Measurements from ENCODE around the gene DNAJC3. TPM values are rescaled to one million over a fixed set of nuclear protein-coding genes. Genes with fewer than 3 reads are reported as not detected.
"Not testable (repeated sequence)": the region's sequence is repeated elsewhere in the genome, so short reads cannot be mapped to it uniquely, and the experiment has no call there.

The DNAJC3 gene
- polyA plus RNA-seq, 3 donors from 2014 or later, result 19.8 to 27.5 (median 20.5) TPM

- DNase-seq, result no peak
- peaks cover 13 to 21% (median 21%) of the 10 kb centered on the region in 3 donors for H3K36me3 Mint-ChIP-seq
- H3K27me3 Mint-ChIP-seq (ENCODE audit: low read depth in 3 of 3), result peaks cover 0 to 3% (median 2%) of the 10 kb centered on the region in 3 donors
- no peak overlapping the region for H3K4me3 Mint-ChIP-seq
- H3K9me3 Mint-ChIP-seq, result no peaks in the 10 kb centered on the region
- H3K4me1 Mint-ChIP-seq, result peaks cover 32 to 42% of the 10 kb centered on the region in 2 donors
- peak overlapping the region in 2 of 6 donors; percentile 16 to 59 for H3K27ac Mint-ChIP-seq
Observed at GRCh38 chr13:95710313-95710712, 33.4 kb downstream of the DNAJC3 start.

GRCh38 chr13:95712846-95713245 is 35.9 kb downstream of the DNAJC3 start:
- H3K27me3 Mint-ChIP-seq (ENCODE audit: low read depth in 3 of 3); H3K9me3 Mint-ChIP-seq; H3K27ac Mint-ChIP-seq; H3K4me3 Mint-ChIP-seq; DNase-seq: not testable (repeated sequence)
- peaks cover 14 to 30% of the 10 kb centered on the region in 2 donors for H3K4me1 Mint-ChIP-seq
- peaks cover 17 to 32% (median 27%) of the 10 kb centered on the region in 3 donors for H3K36me3 Mint-ChIP-seq

- Mint-ChIP-seq H3K27me3 (ENCODE audit: low read depth in 3 of 3) (peaks cover 0 to 2% (median 0%) of the 10 kb centered on the region in 3 donors), H3K9me3 (no peaks in the 10 kb centered on the region), H3K4me1 (peaks cover 8 to 27% of the 10 kb centered on the region in 2 donors), H3K36me3 (peaks cover 19 to 32% (median 31%) of the 10 kb centered on the region in 3 donors), H3K27ac (no peak overlapping the region), H3K4me3 (no peak overlapping the region)
- no peak for DNase-seq
Observed at GRCh38 chr13:95713651-95714050, 36.7 kb downstream of the DNAJC3 start.

GRCh38 chr13:95714142-95714832 is 37.3 kb downstream of the DNAJC3 start:
- DNase-seq, result no peak
- Mint-ChIP-seq H3K27me3 (ENCODE audit: low read depth in 3 of 3) (peaks cover 0 to 2% (median 0%) of the 10 kb centered on the region in 3 donors), H3K4me3 (no peak overlapping the region), H3K4me1 (peaks cover 10 to 28% of the 10 kb centered on the region in 2 donors), H3K36me3 (peaks cover 21 to 32% (median 32%) of the 10 kb centered on the region in 3 donors), H3K27ac (no peak overlapping the region), H3K9me3 (no peaks in the 10 kb centered on the region)

- Mint-ChIP-seq H3K27me3 (ENCODE audit: low read depth in 3 of 3) (peaks cover 0 to 2% (median 0%) of the 10 kb centered on the region in 3 donors), H3K4me1 (peaks cover 8 to 28% of the 10 kb centered on the region in 2 donors), H3K9me3 (no peaks in the 10 kb centered on the region), H3K27ac (no peak overlapping the region), H3K4me3 (no peak overlapping the region), H3K36me3 (peaks cover 21 to 32% (median 31%) of the 10 kb centered on the region in 3 donors)
- no peak for DNase-seq
Observed at GRCh38 chr13:95716231-95716630, 39.3 kb downstream of the DNAJC3 start.

GRCh38 chr13:95722241-95722640 is 45.3 kb downstream of the DNAJC3 start:
- no peaks in the 10 kb centered on the region for H3K9me3 Mint-ChIP-seq
- peaks cover 15 to 52% of the 10 kb centered on the region in 2 donors for H3K4me1 Mint-ChIP-seq
- H3K27ac Mint-ChIP-seq, result no peak overlapping the region
- no peak for DNase-seq
- no peak overlapping the region for H3K4me3 Mint-ChIP-seq
- H3K36me3 Mint-ChIP-seq, result peaks cover 18 to 30% (median 27%) of the 10 kb centered on the region in 3 donors
- H3K27me3 Mint-ChIP-seq (ENCODE audit: low read depth in 3 of 3), result no peaks in the 10 kb centered on the region

- no peak overlapping the region for H3K4me3 Mint-ChIP-seq
- H3K4me1 Mint-ChIP-seq, result peaks cover 20 to 54% of the 10 kb centered on the region in 2 donors
- DNase-seq, result no peak
- H3K27ac Mint-ChIP-seq, result peak overlapping the region in 5 of 6 donors; percentile 0 to 61 (median 17)
- no peaks in the 10 kb centered on the region for H3K9me3 Mint-ChIP-seq
- H3K36me3 Mint-ChIP-seq, result peaks cover 10 to 24% (median 23%) of the 10 kb centered on the region in 3 donors
- peaks cover 0 to 2% (median 0%) of the 10 kb centered on the region in 3 donors for H3K27me3 Mint-ChIP-seq (ENCODE audit: low read depth in 3 of 3)
Observed at GRCh38 chr13:95723438-95723837, 46.5 kb downstream of the DNAJC3 start.

GRCh38 chr13:95724252-95724651 is 47.3 kb downstream of the DNAJC3 start:
- DNase-seq, result no peak
- peaks cover 19 to 57% of the 10 kb centered on the region in 2 donors for H3K4me1 Mint-ChIP-seq

GRCh38 chr13:95726876-95727275 is 49.9 kb downstream of the DNAJC3 start:
- no peak for DNase-seq
- peaks cover 37 to 79% of the 10 kb centered on the region in 2 donors for H3K4me1 Mint-ChIP-seq
- H3K27me3 Mint-ChIP-seq (ENCODE audit: low read depth in 3 of 3), result peaks cover 0 to 2% (median 0%) of the 10 kb centered on the region in 3 donors
- peaks cover 19 to 40% (median 23%) of the 10 kb centered on the region in 3 donors for H3K36me3 Mint-ChIP-seq
- peak overlapping the region in 2 of 6 donors; percentile 15 to 19 for H3K27ac Mint-ChIP-seq
- no peak overlapping the region for H3K4me3 Mint-ChIP-seq
- H3K9me3 Mint-ChIP-seq, result peaks cover 0 to under 1% (median 0%) of the 10 kb centered on the region in 6 donors

More at GRCh38 chr13:95724252-95724651, 47.3 kb downstream of the DNAJC3 start:
- no peak overlapping the region for H3K4me3 Mint-ChIP-seq
- H3K27me3 Mint-ChIP-seq (ENCODE audit: low read depth in 3 of 3), result peaks cover 0 to 2% (median 0%) of the 10 kb centered on the region in 3 donors
- peaks cover 7 to 24% (median 19%) of the 10 kb centered on the region in 3 donors for H3K36me3 Mint-ChIP-seq
- no peaks in the 10 kb centered on the region for H3K9me3 Mint-ChIP-seq
- H3K27ac Mint-ChIP-seq, result no peak overlapping the region

- Mint-ChIP-seq H3K27ac (peak overlapping the region in 1 of 6 donors; percentile 11), H3K9me3 (peaks cover 4 to 17% (median 11%) of the 10 kb centered on the region in 6 donors), H3K36me3 (peaks cover 32 to 56% (median 38%) of the 10 kb centered on the region in 3 donors), H3K4me1 (peaks cover 34 to 82% of the 10 kb centered on the region in 2 donors), H3K4me3 (no peak overlapping the region), H3K27me3 (ENCODE audit: low read depth in 3 of 3) (peaks cover 0 to 2% (median 0%) of the 10 kb centered on the region in 3 donors)
- DNase-seq, result no peak
Observed at GRCh38 chr13:95728957-95729356, 52.0 kb downstream of the DNAJC3 start.

GRCh38 chr13:95734124-95734523 is 57.2 kb downstream of the DNAJC3 start:
- Mint-ChIP-seq H3K9me3 (peaks cover 5 to 24% (median 17%) of the 10 kb centered on the region in 6 donors), H3K27me3 (ENCODE audit: low read depth in 3 of 3) (no peaks in the 10 kb centered on the region), H3K4me3 (no peak overlapping the region), H3K27ac (no peak overlapping the region), H3K36me3 (peaks cover 25 to 44% (median 38%) of the 10 kb centered on the region in 3 donors), H3K4me1 (peaks cover 23 to 50% of the 10 kb centered on the region in 2 donors)
- DNase-seq, result no peak

- not testable (repeated sequence) for H3K9me3 Mint-ChIP-seq; H3K4me3 Mint-ChIP-seq; DNase-seq; H3K27me3 Mint-ChIP-seq (ENCODE audit: low read depth in 3 of 3)
- Mint-ChIP-seq H3K4me1 (peaks cover 27 to 41% of the 10 kb centered on the region in 2 donors), H3K36me3 (peaks cover 5 to 10% (median 5%) of the 10 kb centered on the region in 3 donors), H3K27ac (peak overlapping the region in 2 of 6 donors; percentile 18 to 53)
Observed at GRCh38 chr13:95740071-95740978, 63.4 kb downstream of the DNAJC3 start.

- H3K27me3 Mint-ChIP-seq (ENCODE audit: low read depth in 3 of 3), result peaks cover 0 to 2% (median 2%) of the 10 kb centered on the region in 3 donors
- H3K36me3 Mint-ChIP-seq, result peaks cover 5 to 10% (median 5%) of the 10 kb centered on the region in 3 donors
Observed at GRCh38 chr13:95740979-95741320, 64.0 kb downstream of the DNAJC3 start.

More at GRCh38 chr13:95740979-95741320, 64.0 kb downstream of the DNAJC3 start:
- H3K27ac Mint-ChIP-seq, result peak overlapping the region in 2 of 6 donors; percentile 18 to 53
- H3K9me3 Mint-ChIP-seq, result peaks cover 0 to 6% (median 2%) of the 10 kb centered on the region in 6 donors
- DNase-seq, result no peak
- no peak overlapping the region for H3K4me3 Mint-ChIP-seq
- peaks cover 29 to 47% of the 10 kb centered on the region in 2 donors for H3K4me1 Mint-ChIP-seq
